Measurements from ENCODE around the gene ADAMTS9.

GRCh38 chr3:64634417-64634816, 53.4 kb downstream of the ADAMTS9 start:
- TF ChIP-seq CTCF (IDR thresholded peaks at IDR 0.05; ENCODE audit: extremely low read depth in 1 of 2, insufficient read depth in 1 of 2, low read depth in 1 of 2, low read length in 2 of 2) = no peak
- TF ChIP-seq POLR2A (IDR thresholded peaks at IDR 0.05; ENCODE audit: low read depth, low read length) = no peak
- no peak for TF ChIP-seq POLR2AphosphoS5 (IDR thresholded peaks at IDR 0.05; ENCODE audit: insufficient read depth, low read depth, low read length)
- TF ChIP-seq EZH2 (IDR thresholded peaks at IDR 0.05; ENCODE audit: borderline replicate concordance, low read depth, low read length, severe bottlenecking) = no peak
